ENCODE results near the gene CNOT1. TPM values are rescaled to one million over a fixed set of nuclear protein-coding genes. Genes with fewer than 3 reads are reported as not detected.

CNOT1 gene
- total RNA-seq, 1 donor = 136 TPM

GRCh38 chr16:58563775-58564174 lies 65.9 kb downstream of the CNOT1 start:
- peak; percentile 8 for TF ChIP-seq CTCF (IDR thresholded peaks at IDR 0.05; ENCODE audit: insufficient read depth, low read length)
- no peak overlapping the region for H3K4me3 ChIP-seq (ENCODE audit: low read depth, low read length)
- DNase-seq (ENCODE audit: low read depth) = no peak

- DNase-seq (ENCODE audit: low read depth) = peak; percentile 75
- no peak for TF ChIP-seq CTCF (IDR thresholded peaks at IDR 0.05; ENCODE audit: insufficient read depth, low read length)
- no peak overlapping the region for H3K4me3 ChIP-seq (ENCODE audit: low read depth, low read length)
These were observed 66.4 kb downstream of the CNOT1 start for GRCh38 chr16:58563235-58563634.

- TF ChIP-seq CTCF (IDR thresholded peaks at IDR 0.05; ENCODE audit: insufficient read depth, low read length) = no peak
- H3K4me3 ChIP-seq (ENCODE audit: low read depth, low read length) = no peak overlapping the region
- no peak for DNase-seq (ENCODE audit: low read depth)
These were observed 72.9 kb downstream of the CNOT1 start for GRCh38 chr16:58556678-58557077.

- no peak overlapping the region for H3K4me3 ChIP-seq (ENCODE audit: low read depth, low read length)
- TF ChIP-seq CTCF (IDR thresholded peaks at IDR 0.05; ENCODE audit: insufficient read depth, low read length) = no peak
- DNase-seq (ENCODE audit: low read depth) = peak; percentile 4
These were observed 78.1 kb downstream of the CNOT1 start for GRCh38 chr16:58551496-58551895.

- TF ChIP-seq CTCF (IDR thresholded peaks at IDR 0.05; ENCODE audit: insufficient read depth, low read length) = no peak
- DNase-seq (ENCODE audit: low read depth) = no peak
- no peak overlapping the region for H3K4me3 ChIP-seq (ENCODE audit: low read depth, low read length)
These were observed 81.2 kb downstream of the CNOT1 start for GRCh38 chr16:58548378-58548777.

- no peak for TF ChIP-seq CTCF (IDR thresholded peaks at IDR 0.05; ENCODE audit: insufficient read depth, low read length)
- DNase-seq (ENCODE audit: low read depth) = no peak
- no peak overlapping the region for H3K4me3 ChIP-seq (ENCODE audit: low read depth, low read length)
These were observed 85.9 kb downstream of the CNOT1 start for GRCh38 chr16:58543685-58544084.

- no peak for DNase-seq (ENCODE audit: low read depth)
- no peak for TF ChIP-seq CTCF (IDR thresholded peaks at IDR 0.05; ENCODE audit: insufficient read depth, low read length)
- H3K4me3 ChIP-seq (ENCODE audit: low read depth, low read length) = no peak overlapping the region
These were observed 87.3 kb downstream of the CNOT1 start for GRCh38 chr16:58542291-58542690.
